Right ventricle myocardium superior (tissue), 1 donor: Measurements from ENCODE around the gene JMJD6. TPM values are rescaled to one million over a fixed set of nuclear protein-coding genes. Genes with fewer than 3 reads are reported as not detected.

Experiments used
- ATAC-seq: fragments of 200-7000 bp; cut with Tn5 transposase; one replicate; pipeline ENCODE4 v1.9.1; 2020; ENCODE audit warnings: mild to moderate bottlenecking; ENCODE audit not compliant: poor library complexity
- DNase-seq: peaks from one replicate; pipeline ENCODE4 v3.0.0-alpha.2; 2020
- intact Hi-C: fragments of 100-400 bp; cut with DNase I; formaldehyde crosslinking; loops from one replicate; pipeline ENCODE4 v1.11.2; 2022
- microRNA-seq: library from miRNA; unstranded; fragments of <30 nt; microRNA quantifications from one replicate; pipeline ENCODE4 v1.2.0, GENCODE V29; 2020
- total RNA-seq: library from RNA; stranded (reverse); fragmentation: NEBNext Ultra II Directional; extraction: Animal tissue kit (Norgen Biotek cat#: 25700); gene quantifications from one replicate; pipeline ENCODE4 v1.2.1, GENCODE V29; 2021
- donor health status: DM: no; HTN: yes; CAD: no; lungs with severe emphysema.

The JMJD6 gene
- total RNA-seq, 1 donor from 2014 or later: 63.1 TPM

DNA sequence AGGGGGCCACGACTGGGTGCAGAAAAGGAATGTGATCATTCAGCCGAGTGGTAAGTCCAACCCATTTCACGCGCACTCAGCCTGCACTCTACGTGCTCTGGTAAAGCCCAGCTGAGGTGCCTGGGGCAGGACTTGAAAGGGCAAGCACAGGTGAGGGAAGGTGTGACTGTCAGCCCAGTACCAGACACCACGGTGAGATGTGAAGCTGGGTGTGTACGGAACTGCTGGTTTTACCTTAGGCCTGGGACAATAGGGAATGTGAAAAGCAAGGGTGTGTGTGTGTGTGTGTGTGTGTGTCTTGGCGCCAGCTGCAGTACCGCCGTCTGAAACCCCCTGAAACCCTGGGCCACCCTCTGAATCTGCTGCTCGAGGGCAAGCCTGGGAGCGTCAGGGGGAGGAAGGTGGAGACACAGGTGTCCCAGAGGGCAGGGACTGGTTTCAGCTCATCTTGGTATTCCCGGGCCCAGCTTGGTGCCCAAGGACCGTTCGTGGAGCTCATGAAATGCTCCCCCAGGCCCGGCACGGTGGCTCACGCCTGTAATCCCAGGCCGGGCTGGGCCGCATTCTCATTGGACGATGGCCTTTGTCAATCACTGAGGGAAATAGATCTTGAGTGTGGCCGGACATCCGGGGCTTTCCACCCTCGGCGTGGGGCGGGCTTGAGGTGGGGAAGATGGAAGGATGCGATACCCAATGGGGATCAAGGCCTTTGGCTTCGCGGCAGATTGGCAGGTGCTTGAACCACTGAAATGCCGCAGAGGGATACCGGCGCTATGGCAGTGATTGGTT is 55.1 kb downstream of the JMJD6 start:
- ATAC-seq (peak; percentile 98), DNase-seq (peak; percentile 100)
- intact Hi-C loops: no loop called here

DNA sequence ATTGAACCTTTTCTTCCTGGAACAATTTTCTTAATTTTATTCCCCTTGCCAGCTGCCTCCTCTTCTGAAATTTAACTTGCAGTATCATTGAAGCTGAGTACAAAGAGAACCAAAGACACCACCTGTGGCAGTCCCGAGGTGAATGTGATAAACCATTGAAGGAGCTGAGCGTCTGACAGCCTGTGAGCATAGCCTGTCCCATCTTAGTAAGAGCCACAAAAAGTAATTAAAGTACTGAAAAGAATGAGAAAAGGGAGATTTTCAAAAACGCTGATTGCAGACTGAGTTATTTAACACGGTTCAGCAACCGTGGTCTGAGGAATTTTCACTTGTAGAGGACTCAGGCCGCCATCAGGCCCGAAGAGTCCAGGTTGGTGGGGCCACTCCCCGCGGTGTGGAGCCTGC is 55.7 kb downstream of the JMJD6 start:
- DNase-seq (no peak), ATAC-seq (no peak)
- intact Hi-C loops: no loop called here

DNA sequence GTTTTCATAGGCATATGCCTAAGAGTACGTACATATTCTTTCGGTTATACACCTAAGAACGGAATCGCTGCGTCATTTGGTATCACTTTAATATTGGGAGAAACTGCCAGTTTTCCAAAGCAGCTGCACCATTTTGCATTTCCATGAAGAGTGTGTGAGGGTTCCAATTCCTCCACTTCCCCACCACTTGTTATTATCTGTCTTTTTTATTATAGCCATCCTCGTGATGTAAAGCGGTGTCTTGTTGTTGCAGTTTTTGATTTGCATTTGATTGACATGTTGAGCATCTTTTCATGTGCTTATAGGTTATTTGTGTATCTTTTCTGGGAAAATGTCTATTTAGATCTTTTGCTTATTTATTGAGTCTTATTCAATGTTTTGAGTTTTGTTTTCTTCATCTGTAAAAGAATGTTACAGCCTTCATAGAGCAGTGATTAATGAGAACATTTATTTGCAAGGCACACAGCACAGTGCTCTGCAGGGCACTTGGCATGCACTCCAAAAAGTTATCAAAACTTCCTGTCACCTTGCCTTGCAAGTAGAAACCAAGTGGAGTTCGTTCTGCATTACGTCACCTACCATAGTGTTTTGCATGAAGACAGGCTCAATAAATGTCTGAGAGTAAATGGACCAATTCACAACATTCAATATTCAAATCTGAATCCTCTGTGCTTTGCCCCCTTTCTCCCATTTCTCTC is 56.2 kb downstream of the JMJD6 start:
- ATAC-seq (no peak), DNase-seq (no peak)
- intact Hi-C loops: no loop called here

Small RNAs within 50 kb of the gene (microRNA-seq; reads per million reads assigned to microRNA genes)
- not detected for gene MIR636

Other genes starting within 250 kb of the JMJD6 start
- gene RHBDF2, start 225.2 kb downstream of the JMJD6 start, total RNA-seq: 15.4 TPM
- gene CYGB, start 188.9 kb downstream of the JMJD6 start, total RNA-seq: 34.2 TPM
- 4.0 TPM for gene PRCD, start 186.6 kb downstream of the JMJD6 start, total RNA-seq
- gene ST6GALNAC2, start 140.7 kb downstream of the JMJD6 start, total RNA-seq: 6.1 TPM
- 2.8 TPM for gene ST6GALNAC1, start 82.8 kb downstream of the JMJD6 start, total RNA-seq
- 336 TPM for gene MXRA7, start 15.6 kb downstream of the JMJD6 start, total RNA-seq
- gene METTL23, start 233 bp upstream of the JMJD6 start, total RNA-seq: 19.0 TPM
- 61.2 TPM for gene SRSF2, start 10.7 kb upstream of the JMJD6 start, total RNA-seq
- gene MFSD11, start 11.5 kb upstream of the JMJD6 start, total RNA-seq: 23.3 TPM
- not detected for gene MGAT5B, start 141.8 kb upstream of the JMJD6 start, total RNA-seq